HepG2 (cell line): ENCODE measurements around the gene IL2RA. TPM values are rescaled to one million over a fixed set of nuclear protein-coding genes. Genes with fewer than 3 reads are reported as not detected.

Experiments used
- ATAC-seq: fragments of 200-7000 bp; cut with Tn5 transposase; 3 replicates; pipeline ENCODE4 v1.9.1; 2020; ENCODE audit warnings: mild to moderate bottlenecking, moderate library complexity
- BruUV-seq: library from RNA; stranded (reverse); fragments of 400-500 nt; replicated peaks from 2 replicates; lab custom pipeline; 2021; lab: Mats Ljungman, UMichigan
- CTCF ChIA-PET: fragments of 300-600 bp; formaldehyde crosslinking; extraction: SDS; loops from one replicate; lab custom pipeline; 2021; ENCODE audit warnings: low total read pairs, inconsistent platforms, low intra/inter-chr PET ratio; lab: Yijun Ruan, JAX
- POLR2A ChIA-PET: fragments of 350-600 bp; sonication (Branson Sonifier 250); formaldehyde crosslinking; loops from one replicate; lab custom pipeline; 2020; ENCODE audit warnings: antibody characterized with exemption, inconsistent platforms; lab: Yijun Ruan, JAX
- DNase-seq: peaks from one replicate; pipeline ENCODE4 v3.0.0-alpha.2; 2015; ENCODE audit warnings: low spot score
- FAIRE-seq: peaks from 3 replicates; lab custom pipeline; 2011; peaks lifted over from hg19 to GRCh38; lab: Jason Lieb, UNC
- H2AFZ ChIP-seq: one replicate; pipeline ENCODE4 v1.6.1; 2011; ENCODE audit warnings: low read length, inconsistent platforms
- H3K27ac ChIP-seq: fragments of 300-600 bp; 3 replicates; pipeline ENCODE4 v1.8.0; 2011; ENCODE audit warnings: mixed run types, mild to moderate bottlenecking, mixed read lengths, low read length, inconsistent platforms; ENCODE audit not compliant: insufficient read depth; ENCODE audit errors: extremely low read length
- H3K27me3 ChIP-seq, 2 experiments: fragments of 200-600 bp in 1 of 2; 2 replicates in 1 of 2; 3 replicates in 1 of 2; pipeline versions ENCODE4 v1.6.0 to v1.8.0; 2011; ENCODE audit warnings: low read length in 2 of 2, mild to moderate bottlenecking in 2 of 2, moderate library complexity in 2 of 2, inconsistent platforms in 1 of 2; ENCODE audit not compliant: insufficient read depth in 2 of 2, control insufficient read depth in 1 of 2
- H3K36me3 ChIP-seq, 2 experiments: fragments of 200-600 bp in 1 of 2; replicated peaks in 1 of 2; 2 replicates in 1 of 2; 3 replicates in 1 of 2; pipeline versions ENCODE4 v1.5.1 to v1.8.0; 2011; ENCODE audit warnings: low read length in 2 of 2, inconsistent platforms in 1 of 2; ENCODE audit not compliant: insufficient read depth in 2 of 2, control insufficient read depth in 1 of 2
- H3K4me1 ChIP-seq: 2 replicates; pipeline ENCODE4 v1.5.1; 2012; ENCODE audit warnings: low read length, inconsistent platforms; ENCODE audit not compliant: insufficient read depth
- H3K4me2 ChIP-seq: 2 replicates; pipeline ENCODE4 v1.6.0; 2011; ENCODE audit warnings: low read depth, low read length, inconsistent platforms
- H3K4me3 ChIP-seq, 3 experiments: fragments of 200-600 bp in 1 of 3; sonication (generic), shearing (Covaris generic) in 1 of 3; replicated peaks in 1 of 3; 2 replicates each; pipeline ENCODE4 v1.5.1; 2011 to 2016; ENCODE audit warnings: low read length in 3 of 3, inconsistent platforms in 2 of 3, low read depth in 2 of 3, mild to moderate bottlenecking in 2 of 3, control low read depth in 1 of 3, mixed read lengths in 1 of 3; ENCODE audit not compliant: insufficient read depth in 1 of 3
- H3K79me2 ChIP-seq: one replicate; pipeline ENCODE4 v1.6.1; 2011; ENCODE audit warnings: low read length, inconsistent platforms; ENCODE audit not compliant: insufficient read depth
- H3K9ac ChIP-seq: 2 replicates; pipeline ENCODE4 v1.6.0; 2011; ENCODE audit warnings: mild to moderate bottlenecking, low read depth, low read length, inconsistent platforms; ENCODE audit not compliant: insufficient read depth
- H3K9me3 ChIP-seq: 2 replicates; pipeline ENCODE4 v1.5.1; 2012; ENCODE audit warnings: mild to moderate bottlenecking, low read length
- H4K20me1 ChIP-seq: 2 replicates; pipeline ENCODE4 v1.6.0; 2011; ENCODE audit warnings: inconsistent platforms, mild to moderate bottlenecking, low read length, moderate library complexity; ENCODE audit not compliant: insufficient read depth
- DMAP1 ChIP-seq: IDR thresholded peaks from 2 replicates; pipeline ENCODE4 v1.6.1; 2016
- GTF2F1 ChIP-seq: fragments of 150-350 bp; IDR thresholded peaks from 2 replicates; pipeline ENCODE4 v1.6.1; 2014; ENCODE audit warnings: low read length
- JDP2 ChIP-seq: sonication (generic); formaldehyde crosslinking; IDR thresholded peaks from 2 replicates; pipeline ENCODE4 v1.8.1; 2022; ENCODE audit warnings: missing genetic modification reagents, borderline replicate concordance
- MATR3 ChIP-seq: sonication (generic); formaldehyde crosslinking; IDR thresholded peaks from 2 replicates; pipeline ENCODE4 v1.4.0; 2020; ENCODE audit warnings: missing genetic modification reagents
- STAT5B ChIP-seq: sonication (generic); formaldehyde crosslinking; IDR thresholded peaks from 2 replicates; pipeline ENCODE4 v1.4.0; 2020; ENCODE audit warnings: missing genetic modification reagents
- ZBTB42 ChIP-seq: sonication (generic); formaldehyde crosslinking; IDR thresholded peaks from 2 replicates; pipeline ENCODE4 v1.5.0; 2020; ENCODE audit warnings: mild to moderate bottlenecking, missing genetic modification reagents
- ZNF557 ChIP-seq: sonication (generic); formaldehyde crosslinking; IDR thresholded peaks from 2 replicates; pipeline ENCODE4 v1.4.0; 2020; ENCODE audit warnings: missing genetic modification reagents
- ZNF674 ChIP-seq: sonication (generic); formaldehyde crosslinking; IDR thresholded peaks from 2 replicates; pipeline ENCODE4 v1.5.0; 2020; ENCODE audit warnings: low read depth, mild to moderate bottlenecking, missing genetic modification reagents
- ZZZ3 ChIP-seq: sonication (generic); formaldehyde crosslinking; IDR thresholded peaks from 2 replicates; pipeline ENCODE4 v1.4.0; 2020; ENCODE audit warnings: missing genetic modification reagents, mild to moderate bottlenecking, borderline replicate concordance
- WGBS: methylation state at CpG from one replicate; pipeline ENCODE4 v1.1.6; 2017; ENCODE audit warnings: low lambda C conversion rate; 5-methylcytosine and 5-hydroxymethylcytosine counted together
- in situ Hi-C: cut with HindIII; loops from 2 replicates; pipeline ENCODE4 v1.10.0; 2017; ENCODE audit warnings: low pct_unique_long_range_greater_than_20kb; ENCODE audit not compliant: extremely low pct_ligation_motif_present
- intact Hi-C: fragments of 100-400 bp; cut with micrococcal nuclease; formaldehyde crosslinking; loops from one replicate; pipeline ENCODE4 v1.10.0; 2022; ENCODE audit not compliant: unreplicated experiment
- polyA plus RNA-seq, 8 experiments: library from polyadenylated mRNA; depleted of rRNA in 3 of 8; stranded (reverse) in 7 of 8; unstranded in 1 of 8; fragments of >200 nt; fragmentation: Illumina TruSeq in 4 of 8; extraction: Trizol in 4 of 8; gene quantifications; 2 replicates each; pipeline versions ENCODE4 v1.2.1 to v1.2.3, GENCODE V29; 2011 to 2016; ENCODE audit warnings: low read depth in 4 of 8, missing spikeins in 1 of 8, mixed read lengths in 1 of 8; ENCODE audit not compliant: insufficient read depth in 1 of 8
- total RNA-seq, 5 experiments: library from RNA; depleted of rRNA; stranded (reverse); fragments of >200 nt; fragmentation: Illumina TruSeq; extraction: Trizol; gene quantifications; 2 replicates each; pipeline ENCODE4 v1.2.3, GENCODE V29; 2016; ENCODE audit warnings: low read depth in 1 of 5
- TF ChIP-seq, protein P1 (sequence below): sonication (generic); formaldehyde crosslinking; IDR thresholded peaks from 2 replicates; pipeline ENCODE4 v1.4.0; 2020; ENCODE audit warnings: low read depth, mild to moderate bottlenecking, missing genetic modification reagents

The IL2RA gene
- total and polyA plus RNA-seq, 2 of the 13 experiments (the other 11 are each of a cell fraction or from before 2014, with no cell fraction given): not detected

DNA sequence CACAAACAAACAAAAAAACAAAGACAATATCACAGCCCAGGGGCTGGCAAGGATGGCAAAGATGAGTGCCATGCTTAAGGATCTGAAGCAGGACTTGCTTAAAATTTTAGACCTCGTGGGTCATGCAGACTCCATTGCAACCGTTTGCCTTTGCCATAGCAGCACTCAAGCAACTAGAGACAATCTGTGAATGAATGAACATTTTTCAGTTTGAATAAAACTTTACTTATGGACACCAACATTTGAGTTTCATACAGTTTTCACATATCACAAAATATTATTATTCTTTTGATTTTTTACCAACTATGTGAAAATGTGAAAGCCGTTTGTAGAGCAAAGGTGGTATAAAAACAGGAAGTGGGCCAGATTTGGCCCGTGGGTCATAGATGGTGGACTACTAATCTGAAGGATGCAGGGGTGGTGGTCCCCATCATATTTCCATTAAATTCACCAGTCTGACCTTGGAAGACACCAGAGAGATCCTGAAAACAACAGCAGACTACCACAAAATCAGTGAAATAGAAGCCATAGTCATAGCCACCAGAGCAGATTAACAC lies 18.3 kb upstream of the IL2RA start:
- 6% methylated on average over 4 of the region's 4 CpGs for WGBS
- Histone ChIP-seq H3K27ac (no peak overlapping the region), H3K4me2 (no peak overlapping the region), H3K4me3 (no peak overlapping the region), H4K20me1 (no peaks in the 10 kb centered on the region), H2AFZ (no peak overlapping the region), H3K27me3 (peaks cover 0 to 51% of the 10 kb centered on the region in 2 experiments), H3K36me3 (no peaks in the 10 kb centered on the region), H3K4me1 (no peaks in the 10 kb centered on the region; the same call in 1 of the 2 replicates), H3K9ac (no peak overlapping the region), H3K9me3 (no peaks in the 10 kb centered on the region), H3K79me2 (no peaks in the 10 kb centered on the region)
- TF ChIP-seq DMAP1 (no peak), MATR3 (no peak), JDP2 (no peak), ZBTB42 (CRISPR knock-in tag) (no peak), GTF2F1 (no peak), ZNF674 (CRISPR knock-in tag) (no peak), ZZZ3 (no peak), STAT5B (no peak), ZNF557 (no peak)
- TF ChIP-seq, protein P1, sequence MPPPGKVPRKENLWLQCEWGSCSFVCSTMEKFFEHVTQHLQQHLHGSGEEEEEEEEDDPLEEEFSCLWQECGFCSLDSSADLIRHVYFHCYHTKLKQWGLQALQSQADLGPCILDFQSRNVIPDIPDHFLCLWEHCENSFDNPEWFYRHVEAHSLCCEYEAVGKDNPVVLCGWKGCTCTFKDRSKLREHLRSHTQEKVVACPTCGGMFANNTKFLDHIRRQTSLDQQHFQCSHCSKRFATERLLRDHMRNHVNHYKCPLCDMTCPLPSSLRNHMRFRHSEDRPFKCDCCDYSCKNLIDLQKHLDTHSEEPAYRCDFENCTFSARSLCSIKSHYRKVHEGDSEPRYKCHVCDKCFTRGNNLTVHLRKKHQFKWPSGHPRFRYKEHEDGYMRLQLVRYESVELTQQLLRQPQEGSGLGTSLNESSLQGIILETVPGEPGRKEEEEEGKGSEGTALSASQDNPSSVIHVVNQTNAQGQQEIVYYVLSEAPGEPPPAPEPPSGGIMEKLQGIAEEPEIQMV: no peak
- ChIA-PET POLR2A (no interaction called here), CTCF (no interaction called here)
- FAIRE-seq (no peak), DNase-seq (no peak), ATAC-seq (no peak)
- BruUV-seq: no TSS peak
- intact Hi-C loops (loop anchor here (10.0 kb wide), 1 partner anchor 136 kb away; no protein-coding TSS in a partner anchor), in situ Hi-C loops (no loop called here)
